ENCODE data around the gene DNAH17.

Gene DNAH17

DNA sequence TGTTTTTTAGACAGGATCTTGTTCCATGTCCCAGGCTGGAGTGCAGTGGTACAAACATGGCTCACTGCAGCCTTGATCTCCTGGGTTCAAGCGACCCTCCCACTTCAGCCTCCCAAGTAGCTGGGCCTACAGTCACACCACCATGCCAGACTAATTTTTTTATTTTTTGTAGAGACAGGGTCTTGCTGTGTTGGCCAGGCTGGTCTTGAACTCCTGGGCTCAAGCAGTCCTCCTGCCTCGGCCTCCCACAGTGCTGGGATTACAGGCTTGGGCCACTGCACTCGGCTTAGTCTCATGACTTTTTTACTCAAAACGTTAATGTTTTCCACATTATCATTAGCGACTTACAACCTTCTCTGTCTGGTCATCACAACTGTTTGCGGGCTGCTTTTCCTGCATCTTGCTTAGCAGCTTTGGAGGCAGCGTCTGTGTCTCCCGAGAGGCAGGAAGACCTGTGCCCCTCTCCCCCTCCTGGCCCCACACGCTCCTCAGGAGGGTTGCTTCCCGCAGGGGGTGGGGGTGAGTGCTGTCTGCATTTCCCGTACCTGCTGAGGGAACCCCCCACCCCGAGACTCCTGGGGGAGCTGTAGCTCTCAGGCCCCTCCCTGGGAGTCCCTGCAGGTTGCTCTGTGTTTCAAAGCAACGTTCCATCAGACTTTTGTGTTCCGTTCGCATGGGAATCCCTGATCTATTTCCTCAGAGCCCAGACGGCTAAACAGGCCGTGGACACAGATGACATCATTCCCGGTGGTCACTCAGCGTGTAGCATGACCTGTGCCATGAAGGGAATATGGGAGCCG lies 146.1 kb downstream of the DNAH17 start:
- H3K27me3 ChIP-seq (ENCODE audit: control insufficient read depth, insufficient read depth, low read length): no peaks in the 10 kb centered on the region
- no peaks in the 10 kb centered on the region for H3K4me1 ChIP-seq (ENCODE audit: control insufficient read depth, insufficient read depth, low read length)
- H3K9me3 ChIP-seq (ENCODE audit: control insufficient read depth, low read length): no peaks in the 10 kb centered on the region
- no peak overlapping the region for H3K9ac ChIP-seq (ENCODE audit: low read length)
- H3K4me3 ChIP-seq (ENCODE audit: low read length): no peak overlapping the region
- H3K36me3 ChIP-seq (ENCODE audit: control insufficient read depth, insufficient read depth, low read length): no peaks in the 10 kb centered on the region

DNA sequence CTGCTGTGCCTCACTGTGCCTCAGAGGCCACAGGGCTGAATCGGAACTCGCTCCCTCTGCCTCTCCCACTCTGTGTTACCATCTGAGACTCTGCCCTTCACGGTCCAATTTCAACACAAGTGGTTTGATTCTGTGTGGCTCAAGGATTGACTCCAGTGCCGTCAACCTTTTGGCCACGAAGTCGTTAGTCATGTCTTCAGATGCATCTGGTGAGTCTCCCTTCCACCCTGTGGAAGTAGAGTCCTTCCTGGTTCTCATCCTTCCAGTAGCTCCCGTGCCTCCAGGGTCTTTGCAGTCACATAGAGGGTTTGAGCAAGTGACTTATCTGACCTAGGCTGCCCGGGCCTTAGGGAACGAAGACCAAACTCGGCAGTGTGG lies 147.6 kb downstream of the DNAH17 start:
- Histone ChIP-seq H3K4me3 (ENCODE audit: low read length) (no peak overlapping the region), H3K4me1 (ENCODE audit: control insufficient read depth, insufficient read depth, low read length) (peaks cover under 1% of the 10 kb centered on the region), H3K27me3 (ENCODE audit: control insufficient read depth, insufficient read depth, low read length) (no peaks in the 10 kb centered on the region), H3K9me3 (ENCODE audit: control insufficient read depth, low read length) (no peaks in the 10 kb centered on the region), H3K9ac (ENCODE audit: low read length) (no peak overlapping the region), H3K36me3 (ENCODE audit: control insufficient read depth, insufficient read depth, low read length) (no peaks in the 10 kb centered on the region)

DNA sequence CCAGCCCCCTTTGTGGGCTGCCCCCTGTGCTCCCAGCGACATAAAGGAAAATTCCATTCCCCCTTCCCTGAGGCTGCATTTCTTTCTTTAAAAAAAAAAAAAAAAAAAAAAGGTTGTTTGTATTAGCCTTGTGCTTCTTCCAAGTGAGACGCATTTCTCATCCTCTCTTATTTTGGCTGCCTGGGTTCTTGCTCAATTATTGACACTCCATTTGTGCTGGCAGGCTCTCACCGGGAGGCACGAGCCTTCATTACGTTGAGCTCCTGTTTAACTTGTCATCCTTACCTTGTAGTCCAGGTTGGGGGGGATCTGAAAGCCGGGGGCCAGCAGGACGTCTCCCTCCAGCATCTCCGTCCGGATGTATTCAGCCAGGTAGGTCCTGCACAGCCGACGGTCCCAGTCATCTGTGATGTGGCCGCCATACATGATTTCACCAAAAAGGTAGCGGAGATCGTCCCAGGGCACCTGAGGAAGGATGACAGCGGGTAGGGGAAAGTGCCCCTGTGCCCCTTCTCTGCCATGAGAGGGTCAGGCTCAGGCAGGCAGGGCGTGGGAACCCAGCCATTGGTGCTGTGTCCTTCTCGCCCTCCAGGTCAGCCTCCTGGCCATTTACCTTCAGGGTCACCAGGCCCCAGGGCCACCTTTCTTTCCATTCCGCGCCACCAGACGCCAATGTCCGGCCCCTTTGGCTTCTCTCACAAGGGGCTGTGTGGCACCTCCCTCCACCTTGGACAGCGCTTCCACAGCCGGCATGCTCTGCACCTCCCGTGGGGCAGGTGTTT lies 148.2 kb downstream of the DNAH17 start:
- Histone ChIP-seq H3K27me3 (ENCODE audit: control insufficient read depth, insufficient read depth, low read length) (no peaks in the 10 kb centered on the region), H3K36me3 (ENCODE audit: control insufficient read depth, insufficient read depth, low read length) (peaks cover 3% of the 10 kb centered on the region), H3K4me1 (ENCODE audit: control insufficient read depth, insufficient read depth, low read length) (peaks cover 6% of the 10 kb centered on the region), H3K9me3 (ENCODE audit: control insufficient read depth, low read length) (no peaks in the 10 kb centered on the region), H3K9ac (ENCODE audit: low read length) (no peak overlapping the region), H3K4me3 (ENCODE audit: low read length) (no peak overlapping the region)

DNA sequence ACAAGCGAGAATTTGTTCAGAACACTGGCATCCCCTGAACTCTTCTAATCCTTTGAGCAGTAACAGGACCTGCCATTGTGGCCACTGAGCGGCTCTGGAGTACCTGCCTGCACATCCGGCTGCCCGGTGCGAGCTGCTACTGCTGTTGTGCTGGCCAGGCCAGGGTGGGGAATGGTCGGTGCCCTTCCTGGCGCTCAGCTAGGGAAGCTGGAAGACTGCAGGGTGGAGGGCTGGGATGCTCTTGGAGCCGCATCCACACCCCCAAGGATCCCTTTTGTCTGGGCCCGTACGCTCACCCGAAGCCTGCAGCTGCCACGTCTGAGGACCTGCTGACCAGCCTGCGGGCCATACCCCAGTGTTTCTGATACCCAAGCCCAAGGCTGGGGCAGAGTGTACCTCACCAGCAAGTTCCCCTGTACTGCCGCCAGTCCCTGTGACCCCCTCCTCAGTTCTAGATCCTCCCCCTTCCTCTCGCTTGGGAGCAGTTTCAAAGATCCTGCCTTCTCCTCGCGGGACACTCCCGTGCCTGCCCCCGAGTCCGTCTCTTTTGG lies 149.1 kb downstream of the DNAH17 start:
- no peak overlapping the region for H3K9ac ChIP-seq (ENCODE audit: low read length)
- peaks cover 6% of the 10 kb centered on the region for H3K36me3 ChIP-seq (ENCODE audit: control insufficient read depth, insufficient read depth, low read length)

DNA sequence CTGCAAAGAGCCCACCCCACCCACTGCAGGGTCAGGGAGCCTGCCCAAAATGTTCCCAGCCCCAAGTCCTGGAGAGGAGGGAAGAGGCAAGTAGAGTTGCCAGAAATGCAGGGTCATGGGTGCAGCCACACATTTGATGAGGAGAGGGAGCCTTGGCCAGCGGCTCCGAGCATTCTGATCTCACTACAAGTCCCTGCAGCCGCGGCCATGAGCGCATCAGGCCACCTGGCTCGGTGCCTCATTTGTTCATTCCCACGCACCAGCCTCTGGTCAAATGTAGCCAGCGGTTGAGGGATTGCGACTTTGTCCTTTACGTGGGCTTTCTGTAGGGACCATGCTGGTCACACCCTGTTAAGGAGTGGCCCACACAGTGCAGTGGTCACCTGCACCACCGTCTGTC lies 150.1 kb downstream of the DNAH17 start:
- H3K9ac ChIP-seq (ENCODE audit: low read length): no peak overlapping the region

More for the DNA sequence above, 149.1 kb downstream of the DNAH17 start:
- H3K4me1 ChIP-seq (ENCODE audit: control insufficient read depth, insufficient read depth, low read length): peaks cover 9% of the 10 kb centered on the region
- H3K4me3 ChIP-seq (ENCODE audit: low read length): no peak overlapping the region
- no peaks in the 10 kb centered on the region for H3K9me3 ChIP-seq (ENCODE audit: control insufficient read depth, low read length)
- H3K27me3 ChIP-seq (ENCODE audit: control insufficient read depth, insufficient read depth, low read length): no peaks in the 10 kb centered on the region

DNA sequence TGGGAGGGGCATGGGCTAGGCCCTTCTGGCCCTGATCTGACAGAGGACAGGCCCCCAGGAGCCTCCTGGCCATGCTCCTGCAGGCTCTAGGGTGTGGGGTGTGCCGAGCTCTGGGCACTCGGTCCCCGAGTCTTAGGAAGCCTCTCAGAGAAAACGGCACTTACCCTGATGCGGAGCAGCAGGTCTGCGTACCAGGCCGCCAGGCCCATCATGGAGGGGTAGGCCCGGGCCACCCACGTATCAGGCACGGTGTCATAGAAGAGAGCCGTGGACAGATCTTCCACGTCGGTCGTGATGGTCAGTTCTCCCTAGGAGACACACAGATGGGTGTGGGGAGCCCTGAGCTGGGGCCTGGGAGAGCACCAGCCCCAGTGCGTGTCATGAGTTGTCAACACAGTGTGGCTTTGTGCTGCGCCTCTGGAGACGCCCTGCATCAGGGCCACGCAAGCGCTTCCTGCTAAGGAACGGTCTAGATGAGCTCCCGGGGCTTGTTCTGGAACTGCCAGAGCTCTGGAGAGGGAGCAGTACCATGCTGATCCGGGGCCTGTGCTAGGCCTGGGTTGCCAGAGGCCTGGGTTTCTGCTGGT lies 150.8 kb downstream of the DNAH17 start:
- Histone ChIP-seq H3K9ac (ENCODE audit: low read length) (no peak overlapping the region), H3K27me3 (ENCODE audit: control insufficient read depth, insufficient read depth, low read length) (no peaks in the 10 kb centered on the region), H3K36me3 (ENCODE audit: control insufficient read depth, insufficient read depth, low read length) (peaks cover 6% of the 10 kb centered on the region), H3K4me3 (ENCODE audit: low read length) (no peak overlapping the region), H3K4me1 (ENCODE audit: control insufficient read depth, insufficient read depth, low read length) (peaks cover 15% of the 10 kb centered on the region), H3K9me3 (ENCODE audit: control insufficient read depth, low read length) (no peaks in the 10 kb centered on the region)

More for the DNA sequence above, 150.1 kb downstream of the DNAH17 start:
- H3K9me3 ChIP-seq (ENCODE audit: control insufficient read depth, low read length): no peaks in the 10 kb centered on the region
- H3K27me3 ChIP-seq (ENCODE audit: control insufficient read depth, insufficient read depth, low read length): no peaks in the 10 kb centered on the region
- H3K4me1 ChIP-seq (ENCODE audit: control insufficient read depth, insufficient read depth, low read length): peaks cover 11% of the 10 kb centered on the region
- peaks cover 6% of the 10 kb centered on the region for H3K36me3 ChIP-seq (ENCODE audit: control insufficient read depth, insufficient read depth, low read length)
- no peak overlapping the region for H3K4me3 ChIP-seq (ENCODE audit: low read length)

DNA sequence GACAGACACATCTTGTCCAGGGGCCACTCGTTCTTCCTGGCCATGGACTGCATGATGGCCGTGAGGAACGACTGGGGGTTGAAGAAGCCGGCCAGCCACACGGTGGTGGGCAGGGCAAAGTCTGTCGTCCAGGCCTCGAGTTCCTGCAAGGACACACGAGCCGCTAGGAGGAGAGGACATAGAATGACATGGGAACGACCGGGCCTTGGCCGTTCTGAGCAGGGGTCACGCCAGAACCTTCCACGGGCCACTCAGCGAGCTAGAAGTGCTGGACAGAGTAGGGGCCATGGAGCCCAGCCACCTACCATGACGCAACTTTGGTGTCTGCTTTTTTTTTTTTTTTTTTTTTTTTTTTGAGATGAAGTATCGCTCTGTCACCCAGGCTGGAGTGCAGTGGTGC lies 151.8 kb downstream of the DNAH17 start:
- Histone ChIP-seq H3K9ac (ENCODE audit: low read length) (no peak overlapping the region), H3K4me1 (ENCODE audit: control insufficient read depth, insufficient read depth, low read length) (peaks cover 15% of the 10 kb centered on the region), H3K9me3 (ENCODE audit: control insufficient read depth, low read length) (no peaks in the 10 kb centered on the region), H3K4me3 (ENCODE audit: low read length) (no peak overlapping the region), H3K27me3 (ENCODE audit: control insufficient read depth, insufficient read depth, low read length) (no peaks in the 10 kb centered on the region), H3K36me3 (ENCODE audit: control insufficient read depth, insufficient read depth, low read length) (peaks cover 6% of the 10 kb centered on the region)

DNA sequence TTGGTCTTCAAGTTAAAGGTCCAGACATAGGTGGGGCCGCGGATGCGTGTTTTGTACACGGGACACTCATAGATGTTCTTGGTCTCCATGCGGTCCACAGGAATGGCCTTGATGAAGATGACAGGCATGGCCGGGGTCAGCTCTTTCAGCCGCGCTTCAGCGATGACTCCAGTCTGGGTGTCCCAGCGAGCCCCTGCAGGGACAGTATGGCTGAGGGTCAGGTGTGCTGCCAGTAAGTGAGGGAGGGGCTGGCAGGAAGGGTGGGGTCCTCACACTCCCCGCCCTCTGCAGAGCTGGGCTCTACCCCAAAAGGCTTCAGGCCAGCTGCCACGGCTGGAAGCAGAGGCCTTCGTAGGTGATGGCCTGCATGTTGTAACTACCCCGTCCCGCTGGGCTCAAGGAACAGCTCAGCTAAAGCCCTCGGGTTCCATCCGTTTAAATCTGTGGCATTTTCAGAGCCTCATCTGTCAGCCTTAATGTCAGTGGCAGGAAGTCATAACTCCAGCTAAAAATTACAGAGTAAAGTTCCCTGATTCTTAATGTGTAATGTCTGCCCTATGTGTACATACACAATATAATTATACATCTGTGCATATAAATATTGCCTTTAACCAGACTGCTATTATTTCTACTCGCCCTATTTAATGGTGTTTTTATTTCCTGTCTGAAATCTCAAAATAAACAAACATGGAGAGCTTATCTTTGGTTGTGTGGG lies 153.1 kb downstream of the DNAH17 start:
- Histone ChIP-seq H3K4me1 (ENCODE audit: control insufficient read depth, insufficient read depth, low read length) (peaks cover 15% of the 10 kb centered on the region), H3K36me3 (ENCODE audit: control insufficient read depth, insufficient read depth, low read length) (peaks cover 6% of the 10 kb centered on the region)

DNA sequence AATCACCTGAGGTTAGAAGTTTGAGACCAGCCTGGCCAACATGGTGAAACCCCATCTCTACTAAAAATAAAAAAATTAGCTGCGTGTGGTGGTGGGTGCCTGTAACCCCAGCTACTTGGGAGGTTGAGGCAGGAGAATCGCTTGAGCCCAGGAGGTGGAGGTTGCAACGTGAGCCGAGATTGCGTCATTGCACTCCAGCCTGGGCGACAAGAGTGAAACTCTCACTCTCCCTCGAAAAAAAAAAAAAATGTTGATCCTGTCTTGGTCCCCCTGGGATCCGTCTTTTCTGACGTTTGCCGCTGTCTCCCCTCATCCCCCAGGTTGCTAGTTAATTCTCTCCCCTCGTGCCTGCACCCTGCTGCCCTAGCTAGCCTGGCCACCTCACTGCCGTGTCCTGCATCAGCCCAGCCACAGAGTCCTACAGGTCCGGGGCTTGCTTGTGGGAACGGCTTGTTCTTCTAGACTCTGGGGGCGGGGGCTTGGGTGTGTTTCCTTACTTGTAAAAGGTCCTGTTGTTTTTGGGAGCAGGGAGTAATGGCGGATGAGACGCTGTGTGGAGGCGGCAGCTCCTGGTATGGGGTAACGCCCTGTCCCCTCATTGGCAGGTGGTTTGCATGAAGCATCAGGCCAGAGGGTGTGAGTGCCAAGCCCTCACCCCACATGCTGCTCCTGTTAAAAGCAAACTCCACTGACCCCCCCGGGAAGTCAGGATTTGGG lies 154.2 kb downstream of the DNAH17 start:
- Histone ChIP-seq H3K9ac (ENCODE audit: low read length) (no peak overlapping the region), H3K27me3 (ENCODE audit: control insufficient read depth, insufficient read depth, low read length) (no peaks in the 10 kb centered on the region), H3K36me3 (ENCODE audit: control insufficient read depth, insufficient read depth, low read length) (peaks cover 6% of the 10 kb centered on the region), H3K4me3 (ENCODE audit: low read length) (no peak overlapping the region), H3K9me3 (ENCODE audit: control insufficient read depth, low read length) (no peaks in the 10 kb centered on the region), H3K4me1 (ENCODE audit: control insufficient read depth, insufficient read depth, low read length) (peaks cover 15% of the 10 kb centered on the region)

More for the DNA sequence above, 153.1 kb downstream of the DNAH17 start:
- no peaks in the 10 kb centered on the region for H3K27me3 ChIP-seq (ENCODE audit: control insufficient read depth, insufficient read depth, low read length)
- no peak overlapping the region for H3K9ac ChIP-seq (ENCODE audit: low read length)
- H3K9me3 ChIP-seq (ENCODE audit: control insufficient read depth, low read length): no peaks in the 10 kb centered on the region
- no peak overlapping the region for H3K4me3 ChIP-seq (ENCODE audit: low read length)

DNA sequence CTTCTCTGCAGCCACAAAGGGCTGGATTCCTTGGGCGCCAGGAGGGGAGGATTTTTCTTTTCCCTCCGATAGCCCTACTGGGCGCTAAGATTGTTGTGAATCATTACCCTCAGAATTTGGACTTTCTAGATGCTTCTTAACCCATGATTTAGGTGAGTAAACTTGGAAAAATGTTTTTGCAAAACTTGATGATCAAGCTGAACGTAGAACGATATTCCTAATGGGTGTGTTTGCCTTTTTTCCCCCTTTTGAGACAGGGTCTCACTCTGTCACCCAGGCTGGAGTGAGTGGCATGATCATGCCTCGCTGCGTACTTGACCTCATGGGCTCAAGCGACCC lies 155.0 kb downstream of the DNAH17 start:
- H3K4me1 ChIP-seq (ENCODE audit: control insufficient read depth, insufficient read depth, low read length): peaks cover 19% of the 10 kb centered on the region
- no peak overlapping the region for H3K4me3 ChIP-seq (ENCODE audit: low read length)
- H3K36me3 ChIP-seq (ENCODE audit: control insufficient read depth, insufficient read depth, low read length): peaks cover 6% of the 10 kb centered on the region
- H3K27me3 ChIP-seq (ENCODE audit: control insufficient read depth, insufficient read depth, low read length): no peaks in the 10 kb centered on the region
- no peak overlapping the region for H3K9ac ChIP-seq (ENCODE audit: low read length)
- H3K9me3 ChIP-seq (ENCODE audit: control insufficient read depth, low read length): no peaks in the 10 kb centered on the region

DNA sequence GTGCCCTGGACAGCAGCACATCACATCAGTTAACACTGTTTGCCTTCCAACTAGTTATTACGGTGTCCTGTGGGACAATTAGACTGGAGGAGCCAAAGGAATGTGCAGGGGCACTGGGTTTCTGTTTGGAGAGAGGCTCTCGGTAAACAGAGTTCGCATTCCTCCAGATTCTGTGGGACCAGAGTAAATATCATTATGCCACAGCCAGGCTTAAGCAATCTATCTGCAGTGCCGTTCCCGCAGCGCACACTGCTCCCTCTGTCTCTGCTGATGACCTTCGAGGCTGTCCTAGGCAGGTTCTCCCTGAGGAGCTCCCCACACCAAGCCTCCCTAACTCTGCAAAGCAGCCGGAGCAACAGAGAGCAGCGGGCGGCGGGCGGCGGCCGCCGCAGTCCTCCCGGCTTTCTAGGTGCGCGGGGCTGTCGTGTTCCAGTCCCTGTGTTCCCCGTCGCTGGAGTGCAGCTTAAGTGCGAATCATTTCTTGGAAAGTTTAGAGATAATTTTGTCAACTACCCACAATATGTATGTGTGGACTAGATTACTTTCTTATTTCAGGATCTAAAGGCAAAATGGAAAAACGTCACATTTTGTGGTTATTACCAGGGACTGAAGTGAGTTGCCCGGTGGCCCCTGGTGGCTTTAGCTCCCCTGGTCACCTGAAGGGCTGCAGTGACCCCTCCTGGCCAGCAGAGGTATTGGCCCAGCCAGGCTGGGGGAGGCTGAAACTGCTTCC lies 155.5 kb downstream of the DNAH17 start:
- Histone ChIP-seq H3K36me3 (ENCODE audit: control insufficient read depth, insufficient read depth, low read length) (peaks cover 6% of the 10 kb centered on the region), H3K27me3 (ENCODE audit: control insufficient read depth, insufficient read depth, low read length) (no peaks in the 10 kb centered on the region), H3K9ac (ENCODE audit: low read length) (no peak overlapping the region)

More for the DNA sequence above, 155.5 kb downstream of the DNAH17 start:
- H3K4me3 ChIP-seq (ENCODE audit: low read length): no peak overlapping the region
- H3K4me1 ChIP-seq (ENCODE audit: control insufficient read depth, insufficient read depth, low read length): peaks cover 24% of the 10 kb centered on the region
- H3K9me3 ChIP-seq (ENCODE audit: control insufficient read depth, low read length): no peaks in the 10 kb centered on the region

All from mucosa of stomach (tissue), 1 donor.